ENCODE measurements around the gene SMYD3.
"Not testable (repeated sequence)": the region's sequence is repeated elsewhere in the genome, so short reads cannot be mapped to it uniquely, and the experiment has no call there.

The SMYD3 gene

GRCh38 chr1:245716561-245716960, 790.5 kb downstream of the SMYD3 start:
- Histone ChIP-seq H3K36me3 (ENCODE audit: control insufficient read depth in 2 of 2, insufficient read depth in 1 of 2, low read length in 2 of 2) (no peaks in the 10 kb centered on the region), H3K27ac (ENCODE audit: extremely low read depth, low read depth, low read length) (no peak overlapping the region), H3K4me1 (ENCODE audit: control insufficient read depth, insufficient read depth, low read length) (no peaks in the 10 kb centered on the region), H3K4me3 (ENCODE audit: low read depth, low read length) (no peak overlapping the region), H3K9me3 (ENCODE audit: control insufficient read depth, insufficient read depth, low read depth, low read length) (no peaks in the 10 kb centered on the region)
- ChIA-PET POLR2A (no interaction called here), CTCF (no interaction called here)
- TF ChIP-seq ZNF366 (tag by site-specific recombination; conservative IDR thresholded peaks at IDR 0.05) = no peak
- no peak for TF ChIP-seq SETDB1 (IDR thresholded peaks at IDR 0.05; ENCODE audit: insufficient read length, low read length)
- TF ChIP-seq ZNF585B (tag by site-specific recombination; IDR thresholded peaks at IDR 0.05) = no peak
- TF ChIP-seq MZF1 (tag by site-specific recombination; IDR thresholded peaks at IDR 0.05; ENCODE audit: borderline replicate concordance) = no peak
- no peak for TF ChIP-seq HOXC10 (CRISPR knock-in tag; IDR thresholded peaks at IDR 0.05)
- TF ChIP-seq SCRT2 (tag by site-specific recombination; IDR thresholded peaks at IDR 0.05) = no peak
- no peak for TF ChIP-seq ZNF311 (tag by site-specific recombination; IDR thresholded peaks at IDR 0.05; ENCODE audit: borderline replicate concordance)
- TF ChIP-seq ZNF600 (tag by site-specific recombination; IDR thresholded peaks at IDR 0.05) = no peak
- no peak for TF ChIP-seq ZBTB48 (tag by site-specific recombination; IDR thresholded peaks at IDR 0.05)
- no peak for TF ChIP-seq PRDM1 (tag by site-specific recombination; IDR thresholded peaks at IDR 0.05)

DNA sequence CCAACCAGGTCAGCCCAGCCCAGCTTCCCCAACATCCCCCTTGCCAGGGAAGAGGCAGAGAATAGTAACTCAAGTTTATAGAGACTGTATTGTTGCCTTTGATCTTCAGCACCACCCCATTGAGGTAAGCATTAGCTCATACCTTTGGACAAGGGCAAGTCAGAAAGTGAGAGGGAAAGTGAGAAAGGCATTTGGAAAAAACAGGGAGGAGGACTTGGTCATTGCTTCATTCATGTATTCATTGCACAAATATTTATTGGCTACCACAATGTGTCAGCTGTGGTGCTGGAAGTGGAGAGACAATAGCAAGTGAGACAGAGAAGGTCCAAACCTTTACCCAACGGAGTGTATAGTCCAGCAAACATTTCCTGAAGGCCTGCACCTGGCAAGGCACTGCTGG, 791.1 kb downstream of the SMYD3 start:
- TF ChIP-seq ZFP37 (tag by site-specific recombination; IDR thresholded peaks at IDR 0.05) (no peak), ZNF391 (tag by site-specific recombination; IDR thresholded peaks at IDR 0.05; ENCODE audit: borderline replicate concordance, low read depth) (no peak), SP3 (tag by site-specific recombination; IDR thresholded peaks at IDR 0.05) (no peak), ZNF510 (tag by site-specific recombination; IDR thresholded peaks at IDR 0.05; ENCODE audit: insufficient replicate concordance) (no peak), ZSCAN16 (tag by site-specific recombination; IDR thresholded peaks at IDR 0.05) (no peak), ZNF184 (tag by site-specific recombination; IDR thresholded peaks at IDR 0.05) (0 out of 2 replicates have a peak, but pooled peaks have one; percentile 15)
- ChIA-PET CTCF (no interaction called here), POLR2A (no interaction called here)
- H3K4me1 ChIP-seq (ENCODE audit: control insufficient read depth, insufficient read depth, low read length) = no peaks in the 10 kb centered on the region
- H3K27ac ChIP-seq (ENCODE audit: extremely low read depth, low read depth, low read length) = no peak overlapping the region
- H3K36me3 ChIP-seq (ENCODE audit: control insufficient read depth in 2 of 2, insufficient read depth in 1 of 2, low read length in 2 of 2) = no peaks in the 10 kb centered on the region
- no peaks in the 10 kb centered on the region for H3K9me3 ChIP-seq (ENCODE audit: control insufficient read depth, insufficient read depth, low read depth, low read length)
- no peak overlapping the region for H3K4me3 ChIP-seq (ENCODE audit: low read depth, low read length)

- Histone ChIP-seq H3K4me1 (ENCODE audit: control insufficient read depth, insufficient read depth, low read length) (no peaks in the 10 kb centered on the region), H3K36me3 (ENCODE audit: control insufficient read depth in 2 of 2, insufficient read depth in 1 of 2, low read length in 2 of 2) (no peaks in the 10 kb centered on the region), H3K9me3 (ENCODE audit: control insufficient read depth, insufficient read depth, low read depth, low read length) (no peaks in the 10 kb centered on the region), H3K27ac (ENCODE audit: extremely low read depth, low read depth, low read length) (no peak overlapping the region), H3K4me3 (ENCODE audit: low read depth, low read length) (no peak overlapping the region)
- ChIA-PET POLR2A (no interaction called here), CTCF (no interaction called here)
- TF ChIP-seq ZNF473 (tag by site-specific recombination; IDR thresholded peaks at IDR 0.05) (no peak), ZNF302 (tag by site-specific recombination; IDR thresholded peaks at IDR 0.05; ENCODE audit: low read depth) (no peak), ZNF843 (tag by site-specific recombination; IDR thresholded peaks at IDR 0.05) (no peak), ZFP37 (tag by site-specific recombination; IDR thresholded peaks at IDR 0.05) (no peak), ZNF558 (tag by site-specific recombination; IDR thresholded peaks at IDR 0.05) (no peak), ZNF529 (tag by site-specific recombination; IDR thresholded peaks at IDR 0.05; ENCODE audit: insufficient replicate concordance) (no peak), ZNF626 (tag by site-specific recombination; IDR thresholded peaks at IDR 0.05) (no peak), ZNF274 (IDR thresholded peaks at IDR 0.05; ENCODE audit: low read length) (no peak), ZNF274 (tag by site-specific recombination; IDR thresholded peaks at IDR 0.05; ENCODE audit: borderline replicate concordance) (no peak), ZNF341 (tag by site-specific recombination; IDR thresholded peaks at IDR 0.05; ENCODE audit: low read depth) (no peak), ZNF112 (tag by site-specific recombination; IDR thresholded peaks at IDR 0.05) (no peak), ZNF211 (tag by site-specific recombination; IDR thresholded peaks at IDR 0.05; ENCODE audit: low read depth) (no peak)
- TF ChIP-seq, protein P1, sequence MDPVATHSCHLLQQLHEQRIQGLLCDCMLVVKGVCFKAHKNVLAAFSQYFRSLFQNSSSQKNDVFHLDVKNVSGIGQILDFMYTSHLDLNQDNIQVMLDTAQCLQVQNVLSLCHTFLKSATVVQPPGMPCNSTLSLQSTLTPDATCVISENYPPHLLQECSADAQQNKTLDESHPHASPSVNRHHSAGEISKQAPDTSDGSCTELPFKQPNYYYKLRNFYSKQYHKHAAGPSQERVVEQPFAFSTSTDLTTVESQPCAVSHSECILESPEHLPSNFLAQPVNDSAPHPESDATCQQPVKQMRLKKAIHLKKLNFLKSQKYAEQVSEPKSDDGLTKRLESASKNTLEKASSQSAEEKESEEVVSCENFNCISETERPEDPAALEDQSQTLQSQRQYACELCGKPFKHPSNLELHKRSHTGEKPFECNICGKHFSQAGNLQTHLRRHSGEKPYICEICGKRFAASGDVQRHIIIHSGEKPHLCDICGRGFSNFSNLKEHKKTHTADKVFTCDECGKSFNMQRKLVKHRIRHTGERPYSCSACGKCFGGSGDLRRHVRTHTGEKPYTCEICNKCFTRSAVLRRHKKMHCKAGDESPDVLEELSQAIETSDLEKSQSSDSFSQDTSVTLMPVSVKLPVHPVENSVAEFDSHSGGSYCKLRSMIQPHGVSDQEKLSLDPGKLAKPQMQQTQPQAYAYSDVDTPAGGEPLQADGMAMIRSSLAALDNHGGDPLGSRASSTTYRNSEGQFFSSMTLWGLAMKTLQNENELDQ (tag by site-specific recombination; IDR thresholded peaks at IDR 0.05; ENCODE audit: low read depth) = no peak
Observed at GRCh38 chr1:245715291-245715701, 791.8 kb downstream of the SMYD3 start.

DNA sequence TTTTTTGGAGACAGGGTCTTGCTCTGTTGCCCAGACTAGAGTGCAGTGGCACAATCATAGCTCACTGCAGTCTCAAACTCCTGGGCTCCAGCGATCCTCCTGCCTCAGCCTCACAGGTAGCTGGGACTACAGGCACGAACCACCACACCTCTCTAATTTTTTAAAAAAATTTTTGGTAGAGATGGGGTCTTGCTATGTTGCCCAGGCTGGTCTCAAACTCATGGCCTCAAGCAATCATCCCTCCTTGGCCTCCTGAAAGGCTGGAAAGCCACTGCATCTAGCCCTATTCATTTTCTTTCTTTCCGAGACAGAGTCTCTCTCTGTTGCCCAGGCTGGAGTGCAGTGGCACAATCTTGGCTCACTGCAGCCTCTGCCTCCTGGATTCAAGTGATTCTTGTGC, 793.1 kb downstream of the SMYD3 start:
- CTCF ChIA-PET = not testable (repeated sequence)

More for the DNA sequence above, 793.1 kb downstream of the SMYD3 start:
- H3K27ac ChIP-seq (ENCODE audit: extremely low read depth, low read depth, low read length); POLR2A ChIA-PET; H3K4me3 ChIP-seq (ENCODE audit: low read depth, low read length); H3K4me1 ChIP-seq (ENCODE audit: control insufficient read depth, insufficient read depth, low read length); H3K36me3 ChIP-seq (ENCODE audit: control insufficient read depth in 2 of 2, insufficient read depth in 1 of 2, low read length in 2 of 2); H3K9me3 ChIP-seq (ENCODE audit: control insufficient read depth, insufficient read depth, low read depth, low read length): not testable (repeated sequence)
